Adipose tissue (tissue), 3 donors: Measurements from ENCODE around the gene UBAP2L. TPM values are rescaled to one million over a fixed set of nuclear protein-coding genes. Genes with fewer than 3 reads are reported as not detected.
"Not testable (repeated sequence)": the region's sequence is repeated elsewhere in the genome, so short reads cannot be mapped to it uniquely, and the experiment has no call there.

Experiments
- H3K27ac ChIP-seq: one replicate; pipeline ENCODE4 v1.5.1; 2013; ENCODE audit warnings: low read depth, low read length
- WGBS, 3 donors: extraction: QIAGEN DNeasy Blood & Tissue Kit; methylation state at CpG; one replicate each; pipeline ENCODE4 v1.1.7; 2013; 5-methylcytosine and 5-hydroxymethylcytosine counted together
- polyA plus RNA-seq, 3 donors: library from polyadenylated mRNA; stranded (reverse); fragments of 200-250 nt; gene quantifications; one replicate each; pipeline ENCODE4 v1.2.3, GENCODE V29; 2013
- donor health status: healthy with polysubstance abuse.
- donor health status: Bipolar disorder and iron deficiency.
- donor health status: healthy.

The UBAP2L gene
- polyA plus RNA-seq, 3 donors = 35.8 to 70.9 (median 67.5) TPM

GRCh38 chr1:154193821-154194220 lies 26.9 kb upstream of the UBAP2L start:
- no peak overlapping the region for H3K27ac ChIP-seq
- 36 to 68% (median 51%) methylated on average over 8 of the region's 8 CpGs for WGBS, 3 donors

GRCh38 chr1:154198756-154199562 lies 21.8 kb upstream of the UBAP2L start:
- 1 to 7% (median 7%) methylated on average over 5 of the region's 5 CpGs for WGBS, 3 donors
- no peak overlapping the region for H3K27ac ChIP-seq

- WGBS, 3 donors = 86 to 93% (median 92%) methylated on average over 3 of the region's 3 CpGs
- H3K27ac ChIP-seq = no peak overlapping the region
Measured at GRCh38 chr1:154199563-154199879, 21.2 kb upstream of the UBAP2L start.

GRCh38 chr1:154205778-154206177 lies 15.0 kb upstream of the UBAP2L start:
- WGBS, 3 donors = 94 to 96% (median 94%) methylated on average over 11 of the region's 11 CpGs
- H3K27ac ChIP-seq = not testable (repeated sequence)

GRCh38 chr1:154206196-154206595 lies 14.6 kb upstream of the UBAP2L start, which contains the start of gene CFAP141:
TSS of gene CFAP141 (minus strand) at chr1:154206333. CDS start at chr1:154206307, 26 bp downstream.
- WGBS, 3 donors = 67 to 91% (median 75%) methylated on average over 1 of the region's 1 CpG
- no peak within 1 kb of the TSS for H3K27ac ChIP-seq

GRCh38 chr1:154207262-154207661 lies 13.5 kb upstream of the UBAP2L start:
- 89 to 90% (median 89%) methylated on average over 9 of the region's 9 CpGs for WGBS, 3 donors

GRCh38 chr1:154208677-154209388 lies 11.9 kb upstream of the UBAP2L start:
- 78 to 89% (median 83%) methylated on average over 5 of the region's 5 CpGs for WGBS, 3 donors
- H3K27ac ChIP-seq = no peak overlapping the region

More at GRCh38 chr1:154207262-154207661, 13.5 kb upstream of the UBAP2L start:
- no peak overlapping the region for H3K27ac ChIP-seq

- no peak overlapping the region for H3K27ac ChIP-seq
- 72 to 96% (median 92%) methylated on average over 10 of the region's 10 CpGs for WGBS, 3 donors
Measured at GRCh38 chr1:154212083-154212482, 8.7 kb upstream of the UBAP2L start.

GRCh38 chr1:154213274-154213673 lies 7.5 kb upstream of the UBAP2L start:
- 94 to 97% (median 95%) methylated on average over 1 of the region's 1 CpG for WGBS, 3 donors
- H3K27ac ChIP-seq = no peak overlapping the region

- no peak overlapping the region for H3K27ac ChIP-seq
- 36 to 74% (median 71%) methylated on average over 3 of the region's 3 CpGs for WGBS, 3 donors
Measured at GRCh38 chr1:154218545-154218944, 2.2 kb upstream of the UBAP2L start.

GRCh38 chr1:154219541-154219940 lies 1.2 kb upstream of the UBAP2L start:
- WGBS, 3 donors = 6 to 16% (median 16%) methylated on average over 5 of the region's 5 CpGs
- no peak overlapping the region for H3K27ac ChIP-seq

GRCh38 chr1:154220970-154221277 lies 169 bp downstream of the UBAP2L start:
- WGBS, 3 donors = 0% methylated on average over 19 to 32 of the region's 33 CpGs

GRCh38 chr1:154221278-154222001 lies 685 bp downstream of the UBAP2L start:
- WGBS, 3 donors = 0 to 1% (median 1%) methylated on average over 14 to 28 of the region's 28 CpGs
- H3K27ac ChIP-seq = peak overlapping the region; percentile 83

More at GRCh38 chr1:154220970-154221277, 169 bp downstream of the UBAP2L start:
- H3K27ac ChIP-seq = peak overlapping the region; percentile 83

- H3K27ac ChIP-seq = no peak overlapping the region
- 50 to 75% (median 73%) methylated on average over 1 of the region's 1 CpG for WGBS, 3 donors
Measured at GRCh38 chr1:154222518-154222917, 1.8 kb downstream of the UBAP2L start.

GRCh38 chr1:154222918-154223317 lies 2.2 kb downstream of the UBAP2L start:
- no peak overlapping the region for H3K27ac ChIP-seq
- 75 to 91% (median 84%) methylated on average over 1 of the region's 1 CpG for WGBS, 3 donors

GRCh38 chr1:154223621-154224020 lies 2.9 kb downstream of the UBAP2L start:
- H3K27ac ChIP-seq = no peak overlapping the region
- WGBS, 3 donors = 38 to 61% (median 59%) methylated on average over 2 of the region's 2 CpGs

GRCh38 chr1:154225370-154225769 lies 4.6 kb downstream of the UBAP2L start:
- WGBS, 3 donors = 92 to 100% (median 95%) methylated on average over 2 of the region's 2 CpGs
- no peak overlapping the region for H3K27ac ChIP-seq

- 97 to 98% (median 98%) methylated on average over 3 of the region's 3 CpGs for WGBS, 3 donors
- H3K27ac ChIP-seq = not testable (repeated sequence)
Measured at GRCh38 chr1:154231112-154231511, 10.4 kb downstream of the UBAP2L start.

- 95 to 97% (median 97%) methylated on average over 12 of the region's 12 CpGs for WGBS, 3 donors
- H3K27ac ChIP-seq = not testable (repeated sequence)
Measured at GRCh38 chr1:154233127-154233526, 12.4 kb downstream of the UBAP2L start.
